HepG2 (cell line): ENCODE measurements around the gene ATOSB. TPM values are rescaled to one million over a fixed set of nuclear protein-coding genes. Genes with fewer than 3 reads are reported as not detected.

Experiments
- AFF4 ChIP-seq: sonication (generic); formaldehyde crosslinking; IDR thresholded peaks from 2 replicates; pipeline ENCODE4 v1.4.0; 2020; ENCODE audit warnings: missing genetic modification reagents
- ATM ChIP-seq: fragments of 450-650 bp; IDR thresholded peaks from 2 replicates; pipeline ENCODE4 v1.7.1; 2017; ENCODE audit warnings: mild to moderate bottlenecking, borderline replicate concordance
- BRCA1 ChIP-seq: sonication (generic); formaldehyde crosslinking; IDR thresholded peaks from 2 replicates; pipeline ENCODE4 v1.4.0; 2020; ENCODE audit warnings: missing genetic modification reagents
- CENPX ChIP-seq: sonication (generic); formaldehyde crosslinking; IDR thresholded peaks from 2 replicates; pipeline ENCODE4 v1.9.0; 2021; ENCODE audit warnings: mild to moderate bottlenecking, missing genetic modification reagents, moderate library complexity
- GATAD2A ChIP-seq: IDR thresholded peaks from 2 replicates; pipeline ENCODE4 v1.6.1; 2016
- HES4 ChIP-seq: sonication (generic); formaldehyde crosslinking; IDR thresholded peaks from 2 replicates; pipeline ENCODE4 v1.9.0; 2021; ENCODE audit warnings: mild to moderate bottlenecking, missing genetic modification reagents, borderline replicate concordance
- HNF1A ChIP-seq, 2 experiments: sonication (generic) in 1 of 2; formaldehyde crosslinking in 1 of 2; IDR thresholded peaks; 2 replicates each; pipeline versions ENCODE4 v1.4.0 to v1.6.1; 2016 to 2020; ENCODE audit warnings: borderline replicate concordance in 1 of 2, low read depth in 1 of 2, mild to moderate bottlenecking in 1 of 2, missing genetic modification reagents in 1 of 2
- MXD4 ChIP-seq: IDR thresholded peaks from 2 replicates; pipeline ENCODE4 v1.6.1; 2016; ENCODE audit warnings: mild to moderate bottlenecking, missing biosample characterization, missing genetic modification reagents
- NRL ChIP-seq: sonication (generic); formaldehyde crosslinking; IDR thresholded peaks from 2 replicates; pipeline ENCODE4 v1.5.0; 2020; ENCODE audit warnings: missing genetic modification reagents, mild to moderate bottlenecking, moderate library complexity, borderline replicate concordance
- PATZ1 ChIP-seq: sonication (generic); formaldehyde crosslinking; IDR thresholded peaks from 2 replicates; pipeline ENCODE4 v1.4.0; 2020; ENCODE audit warnings: missing genetic modification reagents
- POLR2AphosphoS2 ChIP-seq: IDR thresholded peaks from 2 replicates; pipeline ENCODE4 v1.6.1; 2011; ENCODE audit warnings: low read depth, low read length, improper control_type of control experiment
- PRPF4 ChIP-seq: fragments of 200-400 bp; formaldehyde crosslinking; IDR thresholded peaks from 2 replicates; pipeline ENCODE4 v1.6.1; 2016; ENCODE audit warnings: low read length, low read depth; ENCODE audit not compliant: poor library complexity, severe bottlenecking
- TBP ChIP-seq: sonication (generic); formaldehyde crosslinking; IDR thresholded peaks from 2 replicates; pipeline ENCODE4 v1.5.0; 2020; ENCODE audit warnings: missing genetic modification reagents
- U2AF1 ChIP-seq: fragments of 200-400 bp; formaldehyde crosslinking; optimal IDR thresholded peaks from 2 replicates; pipeline ENCODE3; 2017; ENCODE audit warnings: mild to moderate bottlenecking, low read depth, low read length
- ZBTB34 ChIP-seq: sonication (generic); formaldehyde crosslinking; IDR thresholded peaks from 2 replicates; pipeline ENCODE4 v1.8.0; 2022; ENCODE audit warnings: mild to moderate bottlenecking, missing genetic modification reagents
- ZNF33B ChIP-seq: sonication (generic); formaldehyde crosslinking; IDR thresholded peaks from 2 replicates; pipeline ENCODE4 v1.5.1; 2020; ENCODE audit warnings: mild to moderate bottlenecking, missing genetic modification reagents
- ZNF619 ChIP-seq: sonication (generic); formaldehyde crosslinking; IDR thresholded peaks from 2 replicates; pipeline ENCODE4 v1.4.0; 2020; ENCODE audit warnings: mild to moderate bottlenecking, missing genetic modification reagents
- polyA plus RNA-seq, 8 experiments: library from polyadenylated mRNA; depleted of rRNA in 3 of 8; stranded (reverse) in 7 of 8; unstranded in 1 of 8; fragments of >200 nt; fragmentation: Illumina TruSeq in 4 of 8; extraction: Trizol in 4 of 8; gene quantifications; 2 replicates each; pipeline versions ENCODE4 v1.2.1 to v1.2.3, GENCODE V29; 2011 to 2016; ENCODE audit warnings: low read depth in 4 of 8, missing spikeins in 1 of 8, mixed read lengths in 1 of 8; ENCODE audit not compliant: insufficient read depth in 1 of 8
- total RNA-seq, 5 experiments: library from RNA; depleted of rRNA; stranded (reverse); fragments of >200 nt; fragmentation: Illumina TruSeq; extraction: Trizol; gene quantifications; 2 replicates each; pipeline ENCODE4 v1.2.3, GENCODE V29; 2016; ENCODE audit warnings: low read depth in 1 of 5

Gene ATOSB
- total and polyA plus RNA-seq, 2 of the 13 experiments (the other 11 are each of a cell fraction or from before 2014, with no cell fraction given), result 1.9 to 6.4 TPM

- TF ChIP-seq PATZ1 (CRISPR knock-in tag) (no peak), ATM (no peak), ZNF619 (CRISPR knock-in tag) (peak; percentile 60; the same call in 1 of the 2 replicates), ZBTB34 (peak; percentile 66; the same call in 1 of the 2 replicates), U2AF1 (no peak), ZNF33B (CRISPR knock-in tag) (no peak), GATAD2A (no peak), POLR2AphosphoS2 (no peak), AFF4 (CRISPR knock-in tag) (no peak), MXD4 (CRISPR knock-in tag) (peak; percentile 56; the same call in 1 of the 2 replicates), CENPX (CRISPR knock-in tag) (no peak), PRPF4 (no peak), NRL (CRISPR knock-in tag) (no peak; the same call in 1 of the 2 replicates), HES4 (CRISPR knock-in tag) (peak; percentile 43; the same call in 1 of the 2 replicates), TBP (CRISPR knock-in tag) (no peak), HNF1A (IDR thresholded peaks at IDR 0.05; ENCODE audit: low read depth) (no peak), HNF1A (CRISPR knock-in tag; IDR thresholded peaks at IDR 0.05; ENCODE audit: borderline replicate concordance) (peak; percentile 37; the same call in 1 of the 2 replicates), BRCA1 (CRISPR knock-in tag) (no peak)
Observed at GRCh38 chr9:35079426-35080341, 36.0 kb downstream of the ATOSB start, which contains the start of gene FANCG (continued).
